Astrocyte (in vitro differentiated cells and primary cell): ENCODE measurements around the gene DHX16. TPM values are rescaled to one million over a fixed set of nuclear protein-coding genes. Genes with fewer than 3 reads are reported as not detected.
A peak's percentile ranks its signal among the peaks of the same experiment; 100 is the strongest.

Source experiments
- DNase-seq: peaks from one replicate; pipeline ENCODE4 v3.0.0-alpha.2; 2010; ENCODE audit warnings: low read depth
- FAIRE-seq: peaks from 2 replicates; lab custom pipeline; 2011; peaks lifted over from hg19 to GRCh38; lab: Jason Lieb, UNC
- H2AFZ ChIP-seq: 2 replicates; pipeline ENCODE4 v1.6.0; 2012; ENCODE audit warnings: low read depth, low read length, inconsistent platforms
- H3K27ac ChIP-seq: 2 replicates; pipeline ENCODE4 v1.5.1; 2011; ENCODE audit warnings: low read depth, low read length, inconsistent platforms
- H3K27me3 ChIP-seq: 2 replicates; pipeline ENCODE4 v1.6.0; 2011; ENCODE audit warnings: low read length, inconsistent platforms; ENCODE audit not compliant: insufficient read depth
- H3K36me3 ChIP-seq: 2 replicates; pipeline ENCODE4 v1.5.1; 2011; ENCODE audit warnings: low read length, inconsistent platforms; ENCODE audit not compliant: insufficient read depth
- H3K4me1 ChIP-seq: 2 replicates; pipeline ENCODE4 v1.5.1; 2011; ENCODE audit warnings: low read length, inconsistent platforms; ENCODE audit not compliant: insufficient read depth
- H3K4me2 ChIP-seq: 2 replicates; pipeline ENCODE4 v1.6.0; 2012; ENCODE audit warnings: low read length, inconsistent platforms
- H3K4me3 ChIP-seq: 2 replicates; pipeline ENCODE4 v1.5.1; 2011; ENCODE audit warnings: low read depth, mild to moderate bottlenecking, low read length, inconsistent platforms; ENCODE audit not compliant: insufficient read depth
- H3K79me2 ChIP-seq: 2 replicates; pipeline ENCODE4 v1.6.0; 2012; ENCODE audit warnings: mild to moderate bottlenecking, low read length, inconsistent platforms; ENCODE audit not compliant: insufficient read depth
- H3K9ac ChIP-seq: 2 replicates; pipeline ENCODE4 v1.6.0; 2012; ENCODE audit warnings: mild to moderate bottlenecking, low read length, inconsistent platforms
- H3K9me3 ChIP-seq: 2 replicates; pipeline ENCODE4 v1.5.1; 2012; ENCODE audit warnings: low read depth, mild to moderate bottlenecking, low read length, inconsistent platforms; ENCODE audit not compliant: insufficient read depth
- H4K20me1 ChIP-seq: 2 replicates; pipeline ENCODE4 v1.6.0; 2012; ENCODE audit warnings: low read length, inconsistent platforms; ENCODE audit not compliant: insufficient read depth
- H3K27ac Mint-ChIP-seq: one replicate; pipeline ENCODE4 v1.8.0; 2021; ENCODE audit warnings: mild to moderate bottlenecking, mixed read lengths; ENCODE audit not compliant: unreplicated experiment
- H3K27me3 Mint-ChIP-seq: one replicate; pipeline ENCODE4 v1.8.0; 2021; ENCODE audit warnings: low read depth, mixed read lengths; ENCODE audit not compliant: unreplicated experiment
- H3K36me3 Mint-ChIP-seq: one replicate; pipeline ENCODE4 v1.8.0; 2021; ENCODE audit warnings: low read depth, mixed read lengths; ENCODE audit not compliant: unreplicated experiment
- H3K4me1 Mint-ChIP-seq: one replicate; pipeline ENCODE4 v1.8.0; 2021; ENCODE audit warnings: low read depth, mixed read lengths; ENCODE audit not compliant: unreplicated experiment
- H3K4me3 Mint-ChIP-seq: one replicate; pipeline ENCODE4 v1.8.0; 2021; ENCODE audit warnings: mild to moderate bottlenecking, moderate library complexity, mixed read lengths; ENCODE audit not compliant: unreplicated experiment
- H3K9me3 Mint-ChIP-seq: one replicate; pipeline ENCODE4 v1.8.0; 2021; ENCODE audit warnings: mild to moderate bottlenecking, mixed read lengths; ENCODE audit not compliant: unreplicated experiment
- EZH2 ChIP-seq: IDR thresholded peaks from 2 replicates; pipeline ENCODE4 v1.6.1; 2012; ENCODE audit warnings: mild to moderate bottlenecking, low read length, inconsistent platforms; ENCODE audit not compliant: insufficient read depth
- total RNA-seq: library from RNA; stranded (reverse); gene quantifications from 2 replicates; pipeline ENCODE4 v1.2.1, GENCODE V29; 2021
- TF ChIP-seq, protein P1 (sequence below): IDR thresholded peaks from 2 replicates; pipeline ENCODE4 v1.5.1; 2011; ENCODE audit warnings: low read depth, mild to moderate bottlenecking, inconsistent platforms, low read length, moderate library complexity; ENCODE audit not compliant: insufficient read depth

The DHX16 gene
- total RNA-seq, 1 donor from 2014 or later, result 30.0 TPM

DNA sequence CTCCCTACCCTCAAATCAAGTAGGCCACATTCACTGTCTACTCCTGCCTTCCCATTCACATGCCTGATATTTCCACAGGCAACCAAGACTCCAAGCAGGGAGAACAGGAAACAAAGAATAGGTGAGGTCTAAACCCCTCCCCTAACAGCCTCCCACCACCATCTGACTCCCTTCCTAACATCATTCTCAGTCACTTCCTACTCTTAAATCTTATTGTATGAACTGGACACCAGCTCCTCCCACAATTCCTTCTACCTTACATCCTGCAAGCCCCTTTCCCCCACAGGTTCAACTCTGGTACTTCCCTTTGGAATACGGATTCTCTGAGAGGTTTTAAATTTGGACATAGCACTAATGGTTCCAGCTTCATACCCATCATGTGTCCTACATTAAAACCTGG lies 26.8 kb downstream of the DHX16 start:
- Histone ChIP-seq H3K27me3 (no peaks in the 10 kb centered on the region), H3K4me3 (no peak overlapping the region), H4K20me1 (peaks cover 3% of the 10 kb centered on the region), H2AFZ (no peak overlapping the region), H3K9ac (peak overlapping the region; percentile 20), H3K4me1 (peaks cover 6% of the 10 kb centered on the region), H3K27ac (no peak overlapping the region), H3K36me3 (peaks cover 13% of the 10 kb centered on the region), H3K9me3 (no peaks in the 10 kb centered on the region), H3K79me2 (peaks cover 15% of the 10 kb centered on the region), H3K4me2 (peak overlapping the region; percentile 84)
- H3K27me3 Mint-ChIP-seq, result no peaks in the 10 kb centered on the region
- no peak for DNase-seq
- no peak for TF ChIP-seq EZH2
- TF ChIP-seq, protein P1, sequence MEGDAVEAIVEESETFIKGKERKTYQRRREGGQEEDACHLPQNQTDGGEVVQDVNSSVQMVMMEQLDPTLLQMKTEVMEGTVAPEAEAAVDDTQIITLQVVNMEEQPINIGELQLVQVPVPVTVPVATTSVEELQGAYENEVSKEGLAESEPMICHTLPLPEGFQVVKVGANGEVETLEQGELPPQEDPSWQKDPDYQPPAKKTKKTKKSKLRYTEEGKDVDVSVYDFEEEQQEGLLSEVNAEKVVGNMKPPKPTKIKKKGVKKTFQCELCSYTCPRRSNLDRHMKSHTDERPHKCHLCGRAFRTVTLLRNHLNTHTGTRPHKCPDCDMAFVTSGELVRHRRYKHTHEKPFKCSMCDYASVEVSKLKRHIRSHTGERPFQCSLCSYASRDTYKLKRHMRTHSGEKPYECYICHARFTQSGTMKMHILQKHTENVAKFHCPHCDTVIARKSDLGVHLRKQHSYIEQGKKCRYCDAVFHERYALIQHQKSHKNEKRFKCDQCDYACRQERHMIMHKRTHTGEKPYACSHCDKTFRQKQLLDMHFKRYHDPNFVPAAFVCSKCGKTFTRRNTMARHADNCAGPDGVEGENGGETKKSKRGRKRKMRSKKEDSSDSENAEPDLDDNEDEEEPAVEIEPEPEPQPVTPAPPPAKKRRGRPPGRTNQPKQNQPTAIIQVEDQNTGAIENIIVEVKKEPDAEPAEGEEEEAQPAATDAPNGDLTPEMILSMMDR, result no peak
- H3K36me3 Mint-ChIP-seq, result peaks cover 27% of the 10 kb centered on the region
- H3K27ac Mint-ChIP-seq, result peak overlapping the region; percentile 42
- peaks cover 8% of the 10 kb centered on the region for H3K4me1 Mint-ChIP-seq
- FAIRE-seq, result no peak
- H3K9me3 Mint-ChIP-seq, result no peaks in the 10 kb centered on the region
- peak overlapping the region; percentile 88 for H3K4me3 Mint-ChIP-seq

DNA sequence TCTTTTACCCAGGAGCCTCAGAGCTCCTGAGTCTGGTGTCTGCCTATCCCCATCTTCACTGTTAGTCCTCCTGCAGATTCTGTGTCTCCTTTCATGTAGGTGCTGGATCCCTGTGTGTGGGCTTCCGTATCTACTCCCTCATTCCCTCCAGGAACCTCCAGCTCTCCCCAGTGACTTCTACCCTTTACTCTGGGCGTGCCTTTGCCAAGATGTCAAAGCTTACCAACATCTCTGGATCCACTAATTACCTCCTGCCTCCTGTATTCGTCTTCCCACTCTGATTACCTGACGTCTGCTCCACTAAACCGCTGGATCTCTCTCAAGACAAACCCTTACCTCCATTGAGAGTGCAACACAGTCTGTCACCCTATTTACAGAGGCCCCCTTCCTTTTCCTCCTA lies 28.0 kb downstream of the DHX16 start:
- FAIRE-seq, result no peak
- Histone ChIP-seq H3K27ac (no peak overlapping the region), H3K9ac (no peak overlapping the region), H3K9me3 (no peaks in the 10 kb centered on the region), H3K4me1 (peaks cover 6% of the 10 kb centered on the region), H3K79me2 (peaks cover 15% of the 10 kb centered on the region), H3K27me3 (no peaks in the 10 kb centered on the region), H3K4me3 (no peak overlapping the region), H4K20me1 (peaks cover 3% of the 10 kb centered on the region), H2AFZ (no peak overlapping the region), H3K36me3 (peaks cover 19% of the 10 kb centered on the region), H3K4me2 (no peak overlapping the region)
- no peak for TF ChIP-seq EZH2
- TF ChIP-seq, protein P1, result no peak
- H3K4me1 Mint-ChIP-seq, result peaks cover 8% of the 10 kb centered on the region
- H3K9me3 Mint-ChIP-seq, result no peaks in the 10 kb centered on the region
- peaks cover 24% of the 10 kb centered on the region for H3K36me3 Mint-ChIP-seq
- no peaks in the 10 kb centered on the region for H3K27me3 Mint-ChIP-seq
- H3K4me3 Mint-ChIP-seq, result peak overlapping the region; percentile 7
- no peak for DNase-seq
- H3K27ac Mint-ChIP-seq, result no peak overlapping the region

DNA sequence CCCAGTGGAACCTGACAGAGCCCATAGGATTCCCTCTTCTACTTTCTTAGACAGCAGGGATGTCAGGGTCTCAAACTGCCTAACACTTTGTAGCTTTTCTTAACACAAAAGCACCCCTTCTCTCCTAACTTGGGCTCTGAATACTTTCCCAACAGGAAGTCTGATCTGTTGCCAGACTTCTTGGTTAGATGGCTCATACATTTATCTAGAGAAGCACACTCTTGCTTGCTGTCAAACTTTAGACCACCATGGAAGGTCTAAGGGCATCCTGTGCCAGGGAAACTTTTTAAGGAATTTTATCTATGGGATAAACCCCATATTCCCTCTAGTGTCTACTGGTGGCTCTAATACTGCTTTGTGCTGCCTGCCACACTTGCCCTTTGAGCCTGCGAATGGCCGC lies 29.1 kb downstream of the DHX16 start:
- Mint-ChIP-seq H3K4me3 (no peak overlapping the region), H3K27me3 (no peaks in the 10 kb centered on the region), H3K9me3 (no peaks in the 10 kb centered on the region), H3K36me3 (peaks cover 24% of the 10 kb centered on the region), H3K4me1 (peaks cover 8% of the 10 kb centered on the region), H3K27ac (no peak overlapping the region)
- FAIRE-seq (no peak), DNase-seq (no peak)
- Histone ChIP-seq H3K36me3 (peaks cover 19% of the 10 kb centered on the region), H3K9ac (no peak overlapping the region), H3K27me3 (no peaks in the 10 kb centered on the region), H4K20me1 (no peaks in the 10 kb centered on the region), H3K9me3 (no peaks in the 10 kb centered on the region), H3K27ac (no peak overlapping the region), H3K4me2 (no peak overlapping the region), H3K79me2 (peaks cover 15% of the 10 kb centered on the region), H3K4me3 (no peak overlapping the region), H3K4me1 (peaks cover 6% of the 10 kb centered on the region), H2AFZ (no peak overlapping the region)
- no peak for TF ChIP-seq EZH2
- TF ChIP-seq, protein P1, result no peak
